Nephron progenitor cell (in vitro differentiated cells): Measurements from ENCODE around the gene EP400.
A peak's percentile ranks its signal among the peaks of the same experiment; 100 is the strongest.
"Not testable (repeated sequence)": the region's sequence is repeated elsewhere in the genome, so short reads cannot be mapped to it uniquely, and the experiment has no call there.

ENCODE experiments used
- DNase-seq: peaks from one replicate; pipeline ENCODE4 v3.0.0; 2021
- H3K27ac Mint-ChIP-seq: 2 replicates; pipeline ENCODE4 v1.8.0; 2021; ENCODE audit warnings: mild to moderate bottlenecking, moderate library complexity, mixed read lengths
- H3K27me3 Mint-ChIP-seq: 2 replicates; pipeline ENCODE4 v1.8.0; 2021; ENCODE audit warnings: mild to moderate bottlenecking, low read depth, mixed read lengths; ENCODE audit not compliant: poor library complexity
- H3K36me3 Mint-ChIP-seq: 2 replicates; pipeline ENCODE4 v1.8.0; 2021; ENCODE audit warnings: low read depth, mixed read lengths
- H3K4me1 Mint-ChIP-seq: 2 replicates; pipeline ENCODE4 v1.8.0; 2021; ENCODE audit warnings: mixed read lengths
- H3K4me3 Mint-ChIP-seq: 2 replicates; pipeline ENCODE4 v1.8.0; 2021; ENCODE audit warnings: mild to moderate bottlenecking, moderate library complexity, mixed read lengths
- H3K9me3 Mint-ChIP-seq: 2 replicates; pipeline ENCODE4 v1.8.0; 2021; ENCODE audit warnings: mild to moderate bottlenecking, moderate library complexity, mixed read lengths
- TF ChIP-seq, protein P1 (sequence below): fragments of 200-600 bp; sonication (generic); IDR thresholded peaks from 2 replicates; pipeline ENCODE4 v1.5.0; 2021; ENCODE audit warnings: antibody characterized with exemption

The EP400 gene

DNA sequence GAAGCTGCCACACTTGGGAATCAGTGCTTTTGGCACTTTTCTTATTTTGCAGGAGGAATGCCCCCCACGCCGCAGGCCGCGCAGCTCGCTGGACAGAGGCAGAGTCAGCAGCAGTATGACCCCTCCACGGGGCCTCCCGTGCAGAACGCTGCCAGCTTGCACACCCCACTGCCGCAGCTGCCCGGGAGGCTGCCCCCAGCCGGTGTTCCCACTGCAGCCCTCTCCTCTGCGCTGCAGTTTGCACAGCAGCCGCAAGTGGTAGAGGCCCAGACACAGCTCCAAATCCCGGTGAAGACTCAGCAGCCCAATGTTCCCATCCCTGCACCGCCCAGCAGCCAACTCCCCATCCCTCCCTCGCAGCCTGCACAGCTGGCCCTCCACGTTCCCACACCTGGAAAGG lies 32.3 kb downstream of the EP400 start:
- Mint-ChIP-seq H3K36me3 (peaks cover 35% of the 10 kb centered on the region), H3K9me3 (no peaks in the 10 kb centered on the region), H3K27me3 (no peaks in the 10 kb centered on the region), H3K27ac (no peak overlapping the region), H3K4me3 (no peak overlapping the region), H3K4me1 (peaks cover 9% of the 10 kb centered on the region)
- DNase-seq: no peak
- TF ChIP-seq, protein P1, sequence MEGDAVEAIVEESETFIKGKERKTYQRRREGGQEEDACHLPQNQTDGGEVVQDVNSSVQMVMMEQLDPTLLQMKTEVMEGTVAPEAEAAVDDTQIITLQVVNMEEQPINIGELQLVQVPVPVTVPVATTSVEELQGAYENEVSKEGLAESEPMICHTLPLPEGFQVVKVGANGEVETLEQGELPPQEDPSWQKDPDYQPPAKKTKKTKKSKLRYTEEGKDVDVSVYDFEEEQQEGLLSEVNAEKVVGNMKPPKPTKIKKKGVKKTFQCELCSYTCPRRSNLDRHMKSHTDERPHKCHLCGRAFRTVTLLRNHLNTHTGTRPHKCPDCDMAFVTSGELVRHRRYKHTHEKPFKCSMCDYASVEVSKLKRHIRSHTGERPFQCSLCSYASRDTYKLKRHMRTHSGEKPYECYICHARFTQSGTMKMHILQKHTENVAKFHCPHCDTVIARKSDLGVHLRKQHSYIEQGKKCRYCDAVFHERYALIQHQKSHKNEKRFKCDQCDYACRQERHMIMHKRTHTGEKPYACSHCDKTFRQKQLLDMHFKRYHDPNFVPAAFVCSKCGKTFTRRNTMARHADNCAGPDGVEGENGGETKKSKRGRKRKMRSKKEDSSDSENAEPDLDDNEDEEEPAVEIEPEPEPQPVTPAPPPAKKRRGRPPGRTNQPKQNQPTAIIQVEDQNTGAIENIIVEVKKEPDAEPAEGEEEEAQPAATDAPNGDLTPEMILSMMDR: no peak

DNA sequence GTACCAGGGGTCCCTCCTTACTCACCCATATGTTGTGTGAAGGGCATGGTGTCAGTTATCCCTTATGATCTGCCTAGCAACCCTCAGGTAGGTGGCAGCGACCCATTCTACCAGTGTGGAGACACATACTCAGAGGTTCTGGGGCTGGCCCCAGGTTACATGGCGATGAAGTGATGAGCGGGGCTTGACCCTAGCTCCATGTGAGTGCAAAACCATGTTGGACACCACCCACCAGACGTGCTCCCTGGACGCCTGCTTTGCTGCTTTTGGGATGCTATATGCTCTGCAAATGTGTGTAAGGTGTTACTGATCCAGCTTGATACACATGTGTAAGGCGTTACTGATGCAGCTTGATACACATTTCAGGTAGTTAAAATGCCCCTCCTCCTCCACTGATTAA lies 33.3 kb downstream of the EP400 start:
- Mint-ChIP-seq H3K4me3 (no peak overlapping the region), H3K36me3 (peaks cover 36% of the 10 kb centered on the region), H3K9me3 (no peaks in the 10 kb centered on the region), H3K27ac (no peak overlapping the region), H3K4me1 (peaks cover 9% of the 10 kb centered on the region), H3K27me3 (no peaks in the 10 kb centered on the region)
- TF ChIP-seq, protein P1: no peak
- no peak for DNase-seq

DNA sequence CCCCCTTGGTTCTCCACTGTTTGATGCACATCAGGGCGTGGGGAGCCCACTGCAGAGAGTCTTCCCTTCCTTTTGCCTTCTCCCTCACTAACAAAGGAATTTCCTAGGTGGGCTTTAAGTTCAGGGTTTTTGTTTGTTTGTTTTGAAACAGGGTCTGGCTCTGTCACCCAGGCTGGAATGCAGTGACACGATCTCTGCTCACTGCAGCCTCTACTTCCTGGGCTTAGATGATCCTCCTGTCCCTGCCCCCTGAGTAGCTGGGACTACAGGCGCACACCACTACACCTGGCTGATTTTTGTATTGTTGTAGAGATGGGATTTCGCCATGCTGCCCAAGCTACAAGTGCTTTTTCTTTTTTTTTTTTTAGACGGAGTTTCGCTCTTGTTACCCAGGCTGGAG lies 33.8 kb downstream of the EP400 start:
- Mint-ChIP-seq H3K9me3 (no peaks in the 10 kb centered on the region), H3K4me1 (peaks cover 9% of the 10 kb centered on the region), H3K27me3 (no peaks in the 10 kb centered on the region), H3K4me3 (no peak overlapping the region), H3K36me3 (peaks cover 36% of the 10 kb centered on the region), H3K27ac (no peak overlapping the region)
- TF ChIP-seq, protein P1: no peak
- no peak for DNase-seq

DNA sequence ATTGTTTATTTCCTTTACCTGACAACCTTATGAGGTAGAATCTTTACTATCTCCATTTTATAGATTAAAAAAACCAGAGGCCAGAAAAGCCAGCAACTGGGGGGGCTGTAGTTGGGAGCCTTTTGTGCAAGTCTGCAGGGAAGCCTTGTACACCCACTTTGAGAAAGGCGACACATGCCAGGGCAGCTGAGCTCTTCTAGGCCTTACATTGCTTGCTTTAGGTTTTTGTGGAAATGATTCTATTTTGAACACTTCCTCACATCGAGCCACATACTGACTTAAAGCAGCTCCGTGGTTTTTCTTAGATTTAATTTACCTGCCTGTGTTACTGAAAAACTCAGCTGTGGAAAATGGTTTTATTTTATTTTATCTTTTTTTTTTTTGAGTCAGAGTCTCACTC lies 34.6 kb downstream of the EP400 start:
- H3K4me1 Mint-ChIP-seq: peaks cover 9% of the 10 kb centered on the region

DNA sequence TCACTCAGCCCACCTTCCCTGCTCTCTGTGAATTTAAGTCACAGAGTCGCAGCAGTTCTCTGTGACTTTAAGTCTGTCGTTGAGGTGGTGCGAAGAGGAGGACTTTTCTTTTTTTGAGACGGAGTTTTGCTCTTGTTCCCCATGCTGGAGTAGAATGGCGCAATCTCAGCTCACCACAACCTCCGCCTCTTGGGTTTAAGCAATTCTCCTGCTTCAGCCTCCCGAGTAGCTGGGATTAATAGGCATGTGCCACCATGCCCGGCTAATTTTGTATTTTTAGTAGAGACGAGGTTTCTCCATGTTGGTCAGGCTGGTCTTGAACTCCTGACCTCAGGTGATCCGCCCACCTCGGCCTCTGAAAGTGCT lies 35.8 kb downstream of the EP400 start:
- H3K27me3 Mint-ChIP-seq, H3K27ac Mint-ChIP-seq, DNase-seq, H3K9me3 Mint-ChIP-seq, H3K4me3 Mint-ChIP-seq: not testable (repeated sequence)
- H3K4me1 Mint-ChIP-seq: peaks cover 20% of the 10 kb centered on the region
- peaks cover 47% of the 10 kb centered on the region for H3K36me3 Mint-ChIP-seq

More for the DNA sequence above, 34.6 kb downstream of the EP400 start:
- Mint-ChIP-seq H3K36me3 (peaks cover 42% of the 10 kb centered on the region), H3K9me3 (no peaks in the 10 kb centered on the region), H3K27ac (peak overlapping the region; percentile 85), H3K4me3 (no peak overlapping the region), H3K27me3 (no peaks in the 10 kb centered on the region)
- DNase-seq: no peak
- TF ChIP-seq, protein P1: no peak

DNA sequence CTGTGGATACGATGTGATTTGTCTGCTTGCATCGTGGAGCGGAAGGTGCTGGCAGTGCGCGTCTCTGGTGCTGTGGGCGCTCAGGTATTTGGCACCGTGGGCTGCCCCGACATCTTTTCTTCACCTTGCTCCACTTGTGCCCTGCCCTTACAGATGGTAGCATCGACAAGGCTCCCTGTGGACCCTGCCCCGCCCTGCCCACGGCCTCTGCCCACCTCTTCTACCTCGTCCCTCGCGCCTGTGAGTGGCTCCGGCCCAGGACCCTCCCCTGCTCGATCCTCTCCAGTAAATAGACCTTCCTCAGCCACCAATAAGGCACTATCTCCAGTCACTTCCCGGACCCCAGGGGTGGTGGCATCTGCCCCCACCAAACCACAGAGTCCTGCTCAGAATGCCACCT lies 36.6 kb downstream of the EP400 start:
- H3K4me3 Mint-ChIP-seq: no peak overlapping the region
- H3K27me3 Mint-ChIP-seq: no peaks in the 10 kb centered on the region
- peaks cover 52% of the 10 kb centered on the region for H3K36me3 Mint-ChIP-seq
- H3K27ac Mint-ChIP-seq: peak overlapping the region; percentile 58
- TF ChIP-seq, protein P1: no peak
- peaks cover 28% of the 10 kb centered on the region for H3K4me1 Mint-ChIP-seq
- H3K9me3 Mint-ChIP-seq: no peaks in the 10 kb centered on the region
- no peak for DNase-seq
